KBM-7 (cell line): ENCODE results near the gene OSBPL10.
"Not testable (repeated sequence)": the region's sequence is repeated elsewhere in the genome, so short reads cannot be mapped to it uniquely, and the experiment has no call there.

Source experiments
- DNase-seq: peaks from one replicate; pipeline ENCODE4 v3.0.0-alpha.2; 2015
- in situ Hi-C: fragments of 300-500 bp; cut with MboI; formaldehyde crosslinking; loops from 2 replicates; pipeline ENCODE4 v1.14.3; 2020; ENCODE audit warnings: low sequenced_read_pairs, low pct_unique_long_range_greater_than_20kb, mixed read lengths

The OSBPL10 gene

GRCh38 chr3:31875437-31875836 is 105.6 kb downstream of the OSBPL10 start:
- DNase-seq: no peak
- in situ Hi-C loops: no loop called here

GRCh38 chr3:31873254-31873820 is 107.7 kb downstream of the OSBPL10 start:
- DNase-seq: no peak
- in situ Hi-C loops: no loop called here

- in situ Hi-C loops: no loop called here
- no peak for DNase-seq
Measured at GRCh38 chr3:31871939-31872507, 109.0 kb downstream of the OSBPL10 start.

- DNase-seq, in situ Hi-C loops: not testable (repeated sequence)
Measured at GRCh38 chr3:31870111-31870510, 111.0 kb downstream of the OSBPL10 start.

GRCh38 chr3:31868236-31868635 is 112.8 kb downstream of the OSBPL10 start:
- in situ Hi-C loops: no loop called here
- no peak for DNase-seq

- no peak for DNase-seq
- in situ Hi-C loops: no loop called here
Measured at GRCh38 chr3:31862666-31863279, 118.3 kb downstream of the OSBPL10 start.

- in situ Hi-C loops: no loop called here
Measured at GRCh38 chr3:31861826-31862225, 119.2 kb downstream of the OSBPL10 start.

GRCh38 chr3:31860642-31861041 is 120.4 kb downstream of the OSBPL10 start:
- in situ Hi-C loops, DNase-seq: not testable (repeated sequence)

More at GRCh38 chr3:31861826-31862225, 119.2 kb downstream of the OSBPL10 start:
- no peak for DNase-seq

- no peak for DNase-seq
- in situ Hi-C loops: no loop called here
Measured at GRCh38 chr3:31859245-31859644, 121.8 kb downstream of the OSBPL10 start.

GRCh38 chr3:31858439-31858838 is 122.6 kb downstream of the OSBPL10 start:
- in situ Hi-C loops: no loop called here

GRCh38 chr3:31853580-31853979 is 127.5 kb downstream of the OSBPL10 start:
- in situ Hi-C loops: no loop called here

More at GRCh38 chr3:31858439-31858838, 122.6 kb downstream of the OSBPL10 start:
- no peak for DNase-seq

GRCh38 chr3:31851278-31851677 is 129.8 kb downstream of the OSBPL10 start:
- no peak for DNase-seq
- in situ Hi-C loops: no loop called here

More at GRCh38 chr3:31853580-31853979, 127.5 kb downstream of the OSBPL10 start:
- DNase-seq: no peak

GRCh38 chr3:31848911-31849310 is 132.2 kb downstream of the OSBPL10 start:
- in situ Hi-C loops: no loop called here
- no peak for DNase-seq

GRCh38 chr3:31848163-31848818 is 132.8 kb downstream of the OSBPL10 start:
- DNase-seq: no peak
- in situ Hi-C loops: no loop called here

- in situ Hi-C loops: no loop called here
- DNase-seq: no peak
Measured at GRCh38 chr3:31847760-31848159, 133.3 kb downstream of the OSBPL10 start.

GRCh38 chr3:31841515-31841914 is 139.5 kb downstream of the OSBPL10 start:
- no peak for DNase-seq
- in situ Hi-C loops: no loop called here

GRCh38 chr3:31840252-31840651 is 140.8 kb downstream of the OSBPL10 start:
- DNase-seq: no peak
- in situ Hi-C loops: no loop called here

GRCh38 chr3:31839144-31839917 is 141.7 kb downstream of the OSBPL10 start:
- no peak for DNase-seq
- in situ Hi-C loops: no loop called here
